HT-29 (cell line): ENCODE data around the gene STAC3. TPM values are rescaled to one million over a fixed set of nuclear protein-coding genes. Genes with fewer than 3 reads are reported as not detected.

Experiments used
- DNase-seq: peaks from one replicate; pipeline ENCODE4 v3.0.0-alpha.2; 2015; ENCODE audit warnings: low spot score
- total RNA-seq: library from RNA; depleted of rRNA; stranded (reverse); fragments of >200 nt; shearing (Covaris generic); gene quantifications from 2 replicates; pipeline ENCODE4 v1.2.3, GENCODE V29; 2014

Gene STAC3
- total RNA-seq, 1 experiment from 2014 or later, result 0.41 TPM

- no peak for DNase-seq
Measured at GRCh38 chr12:57223191-57224165, 27.5 kb downstream of the STAC3 start.

GRCh38 chr12:57222286-57223190 is 28.4 kb downstream of the STAC3 start:
- no peak for DNase-seq

GRCh38 chr12:57221169-57221917 is 29.6 kb downstream of the STAC3 start:
- DNase-seq, result no peak

- DNase-seq, result no peak
Measured at GRCh38 chr12:57220770-57221168, 30.2 kb downstream of the STAC3 start.

- no peak for DNase-seq
Measured at GRCh38 chr12:57219993-57220754, 30.8 kb downstream of the STAC3 start.

GRCh38 chr12:57219205-57219992 is 31.6 kb downstream of the STAC3 start:
- no peak for DNase-seq

- DNase-seq, result no peak
Measured at GRCh38 chr12:57218030-57218853, 32.7 kb downstream of the STAC3 start.

DNA sequence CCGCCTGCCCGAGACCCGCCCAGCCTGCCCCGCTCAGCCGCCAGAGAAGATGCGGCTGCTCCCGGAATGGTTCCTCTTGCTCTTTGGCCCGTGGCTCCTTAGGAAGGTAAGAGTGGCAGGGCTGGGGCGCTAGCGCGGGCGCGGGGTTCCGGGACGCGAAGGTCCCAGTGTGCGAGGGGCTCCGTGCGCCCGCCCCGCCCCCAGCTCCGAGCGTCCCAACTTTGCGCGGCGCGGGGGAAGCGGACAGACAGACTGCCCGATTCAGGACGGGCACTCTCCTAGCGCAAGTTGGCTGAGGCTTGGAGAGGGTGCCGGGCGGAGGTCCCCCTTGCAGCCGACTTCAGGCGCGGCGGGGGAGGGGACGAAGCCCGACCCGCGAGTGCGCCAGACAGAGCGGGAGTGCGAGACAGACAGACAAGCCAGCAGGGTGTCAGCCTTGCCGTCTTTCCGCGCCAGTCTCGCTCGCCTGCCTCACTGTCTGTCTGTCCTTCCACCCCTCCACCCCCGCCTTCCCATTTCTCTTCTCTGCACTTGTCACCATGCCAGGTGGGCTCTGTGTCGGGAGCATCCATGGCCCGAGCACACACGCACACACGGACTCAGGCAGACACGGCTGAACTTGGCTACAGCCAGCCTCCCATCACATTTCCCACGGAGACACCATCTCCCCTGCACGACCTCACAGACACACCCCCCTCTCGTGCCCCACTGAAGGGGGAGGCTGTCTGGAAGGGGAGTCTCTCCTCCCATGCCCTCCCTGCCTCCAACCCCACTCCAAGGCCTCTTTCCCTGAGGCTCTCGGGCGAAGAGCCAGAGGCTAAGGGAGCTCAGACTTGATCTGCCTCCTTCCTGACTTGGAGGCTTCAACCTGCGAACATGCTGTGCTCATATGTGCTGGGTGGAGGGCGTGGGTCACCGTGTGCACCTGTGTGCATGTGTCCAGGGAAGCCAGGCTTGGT is 33.8 kb downstream of the STAC3 start:
- DNase-seq, result no peak

GRCh38 chr12:57216014-57216911 is 34.7 kb downstream of the STAC3 start, which contains the start of gene NXPH4:
Gene NXPH4 (plus strand): TSS chr12:57216794. CDS start chr12:57216970, 176 bp downstream.
- DNase-seq, result no peak

- DNase-seq, result no peak
Measured at GRCh38 chr12:57215668-57216013, 35.3 kb downstream of the STAC3 start.

DNA sequence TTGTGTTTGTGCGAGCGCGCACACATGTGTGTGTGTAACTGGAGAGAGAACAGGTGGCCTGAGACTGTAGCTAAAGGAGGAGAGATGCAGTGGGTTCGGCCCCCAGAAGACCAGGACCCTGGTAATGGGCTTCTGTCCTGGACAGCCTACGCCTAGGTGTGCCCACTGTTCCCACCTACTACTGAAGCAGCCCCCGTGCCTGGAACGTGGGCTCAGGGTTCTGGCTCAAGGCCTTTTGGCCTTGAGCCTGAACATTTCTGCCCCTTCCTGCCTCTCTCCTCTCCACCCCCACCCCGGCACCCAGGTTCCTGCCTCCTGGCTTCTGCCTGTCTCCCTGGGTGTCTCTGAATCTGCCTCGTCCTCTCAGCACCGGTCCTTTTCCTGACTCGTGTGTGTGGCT is 35.9 kb downstream of the STAC3 start:
- no peak for DNase-seq

GRCh38 chr12:57214398-57214781 is 36.6 kb downstream of the STAC3 start:
- peak; percentile 78 for DNase-seq

DNA sequence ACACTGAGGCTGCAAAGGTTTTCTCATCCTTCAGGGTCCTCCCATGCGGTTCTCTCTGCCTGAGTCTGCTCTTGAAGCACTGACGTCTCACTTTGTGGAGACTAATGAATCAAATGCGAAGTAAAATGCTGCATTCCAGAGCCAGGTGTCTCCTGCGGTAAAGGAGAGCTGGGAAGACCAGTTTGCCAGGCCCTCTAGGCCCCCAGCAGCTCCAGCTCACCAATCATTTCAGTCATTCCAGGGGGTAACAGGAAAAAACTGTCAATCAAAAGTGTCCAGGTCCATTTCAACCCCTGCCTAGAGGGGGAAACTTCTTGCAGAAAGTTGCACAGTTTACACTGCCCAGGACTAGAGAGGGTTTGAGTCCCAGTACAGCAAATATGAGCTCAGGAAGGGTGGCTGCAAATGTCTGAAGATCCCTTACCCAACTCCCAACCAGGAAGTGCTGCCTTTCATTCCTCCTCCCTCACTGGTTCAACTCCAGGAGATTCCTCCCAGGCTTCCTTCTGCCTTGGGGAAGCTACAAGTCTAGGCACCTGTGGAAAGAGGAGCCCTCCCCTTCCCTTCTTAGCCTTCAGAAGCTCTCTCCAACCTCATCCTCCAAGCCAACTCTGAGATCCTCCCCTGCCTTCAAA is 37.1 kb downstream of the STAC3 start:
- DNase-seq, result no peak

DNA sequence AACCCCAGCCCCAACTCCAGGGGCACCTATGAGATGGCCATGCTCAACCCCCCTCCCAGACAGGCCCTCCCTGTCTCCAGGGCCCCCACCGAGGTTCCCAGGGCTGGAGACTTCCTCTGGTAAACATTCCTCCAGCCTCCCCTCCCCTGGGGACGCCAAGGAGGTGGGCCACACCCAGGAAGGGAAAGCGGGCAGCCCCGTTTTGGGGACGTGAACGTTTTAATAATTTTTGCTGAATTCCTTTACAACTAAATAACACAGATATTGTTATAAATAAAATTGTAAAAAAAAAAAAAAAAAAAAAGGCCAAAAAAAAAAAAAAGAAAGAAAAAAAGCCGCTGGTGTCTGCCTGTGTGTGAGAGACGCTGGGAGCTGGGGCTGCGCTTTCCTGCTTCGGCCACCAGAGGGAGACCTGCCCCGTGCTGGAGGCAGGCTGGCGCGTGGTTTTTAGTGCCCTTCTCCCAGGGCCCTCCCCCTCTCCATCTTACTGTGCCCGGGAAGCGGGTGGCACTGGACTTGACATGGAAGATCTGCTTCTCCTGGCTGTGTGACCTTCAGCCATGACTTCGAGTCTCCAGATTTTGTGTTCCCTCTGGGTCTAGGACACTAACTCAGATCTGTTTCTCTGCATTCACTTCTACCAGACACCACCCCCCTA is 37.8 kb downstream of the STAC3 start:
- DNase-seq, result peak; percentile 89

DNA sequence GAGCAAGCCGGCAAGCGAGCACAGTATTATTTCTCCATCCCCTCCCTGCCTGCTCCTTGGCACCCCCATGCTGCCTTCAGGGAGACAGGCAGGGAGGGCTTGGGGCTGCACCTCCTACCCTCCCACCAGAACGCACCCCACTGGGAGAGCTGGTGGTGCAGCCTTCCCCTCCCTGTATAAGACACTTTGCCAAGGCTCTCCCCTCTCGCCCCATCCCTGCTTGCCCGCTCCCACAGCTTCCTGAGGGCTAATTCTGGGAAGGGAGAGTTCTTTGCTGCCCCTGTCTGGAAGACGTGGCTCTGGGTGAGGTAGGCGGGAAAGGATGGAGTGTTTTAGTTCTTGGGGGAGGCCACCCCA is 38.3 kb downstream of the STAC3 start:
- no peak for DNase-seq
